GM18505 (cell line): ENCODE measurements around the gene SDK1.
A peak's percentile ranks its signal among the peaks of the same experiment; 100 is the strongest.
"Not testable (repeated sequence)": the region's sequence is repeated elsewhere in the genome, so short reads cannot be mapped to it uniquely, and the experiment has no call there.

Experiments
- ATAC-seq: cut with Tn5 transposase; IDR thresholded peaks from one replicate; pipeline ENCODE4 v1.9.1; 2021; ENCODE audit not compliant: unreplicated experiment
- POLR2A ChIP-seq: IDR thresholded peaks from 4 replicates; pipeline ENCODE4 v1.6.1; 2011; ENCODE audit warnings: borderline replicate concordance; ENCODE audit not compliant: insufficient read depth, insufficient read length; ENCODE audit errors: extremely low read depth

The SDK1 gene

GRCh38 chr7:3927446-3928110 is 626.5 kb downstream of the SDK1 start:
- no peak for TF ChIP-seq POLR2A

GRCh38 chr7:3928727-3929515 is 627.9 kb downstream of the SDK1 start:
- no peak for TF ChIP-seq POLR2A
- ATAC-seq: no peak

More at GRCh38 chr7:3927446-3928110, 626.5 kb downstream of the SDK1 start:
- ATAC-seq: no peak

- no peak for ATAC-seq
- no peak for TF ChIP-seq POLR2A
Observed at GRCh38 chr7:3931843-3932242, 630.8 kb downstream of the SDK1 start.

- ATAC-seq: no peak
- no peak for TF ChIP-seq POLR2A
Observed at GRCh38 chr7:3937146-3937545, 636.1 kb downstream of the SDK1 start.

DNA sequence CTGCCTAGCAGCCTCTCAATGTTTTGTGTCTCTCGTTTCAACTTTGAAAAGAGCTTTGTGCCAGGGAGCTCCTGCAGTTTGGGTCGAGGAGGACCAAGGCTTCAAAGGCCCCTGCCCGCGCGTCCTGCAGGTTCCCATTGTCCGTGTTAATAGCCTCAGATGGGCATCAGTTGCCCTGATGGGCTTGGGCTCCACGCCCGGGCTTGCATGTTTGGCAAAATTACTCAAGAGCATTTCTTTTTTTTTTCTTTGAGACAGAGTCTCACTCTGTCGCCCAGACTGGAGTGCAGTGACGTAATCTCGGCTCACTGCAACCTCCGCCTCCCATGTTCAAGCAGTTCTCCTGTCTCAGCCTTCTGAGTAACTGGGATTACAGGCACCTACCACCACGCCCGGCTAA is 636.6 kb downstream of the SDK1 start:
- TF ChIP-seq POLR2A: no peak
- ATAC-seq: no peak

- not testable (repeated sequence) for ATAC-seq
Observed at GRCh38 chr7:3941706-3942105, 640.7 kb downstream of the SDK1 start.

- no peak for ATAC-seq
Observed at GRCh38 chr7:3942276-3942675, 641.2 kb downstream of the SDK1 start.

GRCh38 chr7:3942816-3943745 is 642.0 kb downstream of the SDK1 start:
- no peak for TF ChIP-seq POLR2A
- ATAC-seq: no peak

More at GRCh38 chr7:3942276-3942675, 641.2 kb downstream of the SDK1 start:
- TF ChIP-seq POLR2A: no peak

DNA sequence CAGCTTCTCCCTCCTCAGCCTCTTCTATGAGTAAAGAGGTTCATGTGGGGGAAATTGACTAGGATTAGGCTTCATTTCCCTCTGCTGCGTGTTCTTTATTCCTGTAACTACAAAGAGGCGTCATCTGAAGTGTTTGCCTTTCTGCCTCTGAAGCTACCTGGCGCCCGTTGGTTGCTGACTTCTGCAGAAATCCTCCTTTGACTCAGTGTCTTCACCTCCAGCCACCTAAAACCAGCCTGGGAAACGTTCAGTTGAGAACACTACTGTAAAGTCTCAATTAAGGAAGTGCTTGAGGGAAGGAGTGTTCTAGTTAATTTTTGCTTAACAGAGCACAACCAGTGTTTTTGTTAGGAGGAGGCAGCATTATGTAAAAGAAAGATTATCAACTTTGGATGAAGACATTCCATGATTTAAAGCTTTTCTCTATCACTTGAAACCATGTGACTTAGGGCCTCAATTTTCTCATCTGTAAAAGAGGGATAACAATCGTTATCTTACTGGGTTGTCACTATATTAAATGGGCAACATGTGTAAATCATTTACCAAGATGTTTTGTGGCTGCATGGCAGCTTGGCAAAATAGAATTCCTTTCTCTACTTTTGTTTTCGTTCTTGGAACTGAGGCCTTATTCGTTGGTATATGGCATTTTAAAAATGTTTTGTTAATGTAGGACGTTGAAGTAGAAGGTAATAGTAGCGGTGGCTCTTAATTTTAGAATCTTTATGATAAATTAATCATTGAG is 642.9 kb downstream of the SDK1 start:
- ATAC-seq: no peak
- TF ChIP-seq POLR2A: no peak

DNA sequence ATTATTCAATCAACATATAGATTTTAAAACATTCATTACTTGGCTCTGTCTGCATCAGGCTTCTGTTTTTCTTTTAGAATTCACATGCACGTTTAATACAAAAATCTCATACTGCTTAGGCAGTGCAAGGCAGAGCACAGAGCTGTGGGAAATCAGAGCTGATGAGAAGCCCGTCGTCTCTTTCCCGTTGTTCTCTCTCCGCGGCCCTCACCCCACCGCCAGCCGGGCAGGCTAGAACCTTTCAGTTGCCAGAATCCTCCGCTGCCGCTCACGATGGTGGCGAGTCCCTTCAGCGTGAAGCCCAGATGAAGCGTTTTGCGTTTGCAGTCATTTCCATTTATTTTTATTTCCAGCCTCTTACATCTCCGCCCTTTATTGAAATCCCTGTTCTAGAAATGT is 648.2 kb downstream of the SDK1 start:
- no peak for TF ChIP-seq POLR2A

GRCh38 chr7:3950249-3950648 is 649.2 kb downstream of the SDK1 start:
- ATAC-seq: peak; percentile 48
- no peak for TF ChIP-seq POLR2A

More for the DNA sequence above, 648.2 kb downstream of the SDK1 start:
- no peak for ATAC-seq

- no peak for TF ChIP-seq POLR2A
- ATAC-seq: no peak
Observed at GRCh38 chr7:3951316-3952055, 650.4 kb downstream of the SDK1 start.
